Muscle of arm (tissue), 12 donors: ENCODE results near the gene CACUL1. TPM values are rescaled to one million over a fixed set of nuclear protein-coding genes. Genes with fewer than 3 reads are reported as not detected.
A peak's percentile ranks its signal among the peaks of the same experiment; 100 is the strongest.
"Not testable (repeated sequence)": the region's sequence is repeated elsewhere in the genome, so short reads cannot be mapped to it uniquely, and the experiment has no call there.

ENCODE experiments used
- DNase-seq: peaks from one replicate; pipeline ENCODE4 v3.0.0-alpha.2; 2013
- polyA plus RNA-seq, 12 donors: library from polyadenylated mRNA; unstranded; fragments of 120-200 nt; gene quantifications; one replicate each; pipeline ENCODE4 v1.2.1, GENCODE V29; 2013; ENCODE audit not compliant: insufficient read length in 12 of 12

Gene CACUL1
- polyA plus RNA-seq, 12 donors, result 16.3 to 96.0 (median 25.9) TPM

GRCh38 chr10:118771976-118772375 is 17.2 kb upstream of the CACUL1 start:
- no peak for DNase-seq

- no peak for DNase-seq
These were observed 15.3 kb upstream of the CACUL1 start for GRCh38 chr10:118769898-118770600.

- DNase-seq, result no peak
These were observed 13.5 kb upstream of the CACUL1 start for GRCh38 chr10:118768041-118768919.

GRCh38 chr10:118767297-118768040 is 12.7 kb upstream of the CACUL1 start:
- DNase-seq, result no peak

GRCh38 chr10:118764195-118764594 is 9.4 kb upstream of the CACUL1 start:
- DNase-seq, result no peak

- no peak for DNase-seq
These were observed 8.6 kb upstream of the CACUL1 start for GRCh38 chr10:118763202-118763988.

GRCh38 chr10:118760265-118760664 is 5.5 kb upstream of the CACUL1 start:
- DNase-seq, result no peak

GRCh38 chr10:118758449-118758848 is 3.7 kb upstream of the CACUL1 start:
- DNase-seq, result no peak

- peak; percentile 52 for DNase-seq
These were observed 578 bp downstream of the CACUL1 start for GRCh38 chr10:118754229-118754555.

- DNase-seq, result no peak
These were observed 1.2 kb downstream of the CACUL1 start for GRCh38 chr10:118753331-118754228.

GRCh38 chr10:118752409-118752808 is 2.4 kb downstream of the CACUL1 start:
- DNase-seq, result no peak

- no peak for DNase-seq
These were observed 3.5 kb downstream of the CACUL1 start for GRCh38 chr10:118751265-118751664.

- no peak for DNase-seq
These were observed 6.7 kb downstream of the CACUL1 start for GRCh38 chr10:118748041-118748440.

GRCh38 chr10:118746246-118746645 is 8.5 kb downstream of the CACUL1 start:
- DNase-seq, result no peak

GRCh38 chr10:118745056-118745455 is 9.7 kb downstream of the CACUL1 start:
- no peak for DNase-seq

GRCh38 chr10:118744346-118744918 is 10.3 kb downstream of the CACUL1 start:
- DNase-seq, result not testable (repeated sequence)

GRCh38 chr10:118742782-118743181 is 12.0 kb downstream of the CACUL1 start:
- DNase-seq, result no peak

GRCh38 chr10:118742032-118742431 is 12.7 kb downstream of the CACUL1 start:
- no peak for DNase-seq

GRCh38 chr10:118738406-118738805 is 16.4 kb downstream of the CACUL1 start:
- no peak for DNase-seq

- no peak for DNase-seq
These were observed 17.0 kb downstream of the CACUL1 start for GRCh38 chr10:118737603-118738302.
